H9 (cell line): ENCODE measurements around the gene RBM34. TPM values are rescaled to one million over a fixed set of nuclear protein-coding genes. Genes with fewer than 3 reads are reported as not detected.

Experiments
- DNase-seq: peaks from one replicate; pipeline ENCODE4 v3.0.0-alpha.2; 2017
- H2AFZ ChIP-seq: one replicate; pipeline ENCODE4 v1.6.1; 2013; ENCODE audit warnings: mild to moderate bottlenecking, low read length, control low read depth, moderate library complexity
- H2AK5ac ChIP-seq: 2 replicates; pipeline ENCODE4 v1.6.1; 2013; ENCODE audit warnings: low read length, control low read depth, mixed read lengths; ENCODE audit not compliant: insufficient read length
- H2BK120ac ChIP-seq: one replicate; pipeline ENCODE4 v1.6.1; 2013; ENCODE audit warnings: low read depth, mild to moderate bottlenecking, low read length, control low read depth, inconsistent platforms; ENCODE audit not compliant: poor library complexity, severe bottlenecking
- H2BK12ac ChIP-seq: 2 replicates; pipeline ENCODE4 v1.6.1; 2013; ENCODE audit warnings: low read length, control low read depth, mixed read lengths, low read depth; ENCODE audit not compliant: insufficient read length
- H2BK15ac ChIP-seq: 2 replicates; pipeline ENCODE4 v1.6.1; 2013; ENCODE audit warnings: low read depth, low read length, control low read depth
- H2BK20ac ChIP-seq: one replicate; pipeline ENCODE4 v1.6.1; 2013; ENCODE audit warnings: low read depth, mild to moderate bottlenecking, low read length, control low read depth, inconsistent platforms; ENCODE audit not compliant: poor library complexity, severe bottlenecking
- H2BK5ac ChIP-seq: 2 replicates; pipeline ENCODE4 v1.6.1; 2013; ENCODE audit warnings: low read length, control low read depth, mixed read lengths; ENCODE audit not compliant: insufficient read length
- H3K14ac ChIP-seq: 2 replicates; pipeline ENCODE4 v1.6.1; 2013; ENCODE audit warnings: low read length, control low read depth; ENCODE audit not compliant: insufficient read depth
- H3K18ac ChIP-seq: 2 replicates; pipeline ENCODE4 v1.6.1; 2013; ENCODE audit warnings: low read depth, mild to moderate bottlenecking, mixed read lengths, low read length, control low read depth; ENCODE audit not compliant: insufficient read length
- H3K23ac ChIP-seq: 2 replicates; pipeline ENCODE4 v1.6.1; 2013; ENCODE audit warnings: low read length, control low read depth, mixed read lengths, low read depth; ENCODE audit not compliant: insufficient read length
- H3K23me2 ChIP-seq: 2 replicates; pipeline ENCODE4 v1.6.1; 2013; ENCODE audit warnings: low read depth, mild to moderate bottlenecking, mixed read lengths, low read length, control low read depth; ENCODE audit not compliant: insufficient read length, poor library complexity, severe bottlenecking
- H3K27ac ChIP-seq: 2 replicates; pipeline ENCODE4 v1.5.1; 2013; ENCODE audit warnings: low read length, control low read depth, mixed read lengths, low read depth; ENCODE audit not compliant: insufficient read length
- H3K27me3 ChIP-seq: 2 replicates; pipeline ENCODE4 v1.6.1; 2013; ENCODE audit warnings: low read length, control low read depth, inconsistent platforms; ENCODE audit not compliant: insufficient read depth
- H3K4ac ChIP-seq: 2 replicates; pipeline ENCODE4 v1.6.1; 2013; ENCODE audit warnings: low read depth, mild to moderate bottlenecking, control low read depth, inconsistent platforms, low read length, moderate library complexity
- H3K4me1 ChIP-seq: 2 replicates; pipeline ENCODE4 v1.6.1; 2013; ENCODE audit warnings: low read length, control low read depth, inconsistent platforms; ENCODE audit not compliant: insufficient read depth
- H3K4me2 ChIP-seq: 2 replicates; pipeline ENCODE4 v1.6.1; 2013; ENCODE audit warnings: low read length, control low read depth, mixed read lengths; ENCODE audit not compliant: insufficient read length, insufficient read depth
- H3K56ac ChIP-seq: 2 replicates; pipeline ENCODE4 v1.6.1; 2013; ENCODE audit warnings: low read depth, mild to moderate bottlenecking, mixed read lengths, low read length, control low read depth; ENCODE audit not compliant: insufficient read length
- H3K79me1 ChIP-seq: 2 replicates; pipeline ENCODE4 v1.6.1; 2013; ENCODE audit warnings: low read depth, mild to moderate bottlenecking, moderate library complexity, low read length, control low read depth, inconsistent platforms; ENCODE audit not compliant: insufficient read depth, poor library complexity, severe bottlenecking
- H3K79me2 ChIP-seq: 2 replicates; pipeline ENCODE4 v1.6.1; 2013; ENCODE audit warnings: low read length, control low read depth, inconsistent platforms; ENCODE audit not compliant: insufficient read depth
- H3K9ac ChIP-seq: 2 replicates; pipeline ENCODE4 v1.6.1; 2013; ENCODE audit warnings: low read length, control low read depth, mixed read lengths; ENCODE audit not compliant: insufficient read length; ENCODE audit errors: extremely low read depth
- H3K9me3 ChIP-seq: one replicate; pipeline ENCODE4 v1.6.1; 2013; ENCODE audit warnings: low read depth, low read length, inconsistent platforms; ENCODE audit not compliant: control insufficient read depth
- H3T11ph ChIP-seq: one replicate; pipeline ENCODE4 v1.6.1; 2013; ENCODE audit warnings: mild to moderate bottlenecking, low read length, control low read depth, inconsistent platforms
- H4K20me1 ChIP-seq: one replicate; pipeline ENCODE4 v1.6.1; 2013; ENCODE audit not compliant: control insufficient read depth, insufficient read length, insufficient read depth
- H4K5ac ChIP-seq: 2 replicates; pipeline ENCODE4 v1.6.1; 2013; ENCODE audit warnings: low read depth, mild to moderate bottlenecking, mixed read lengths, low read length, control low read depth; ENCODE audit not compliant: insufficient read length
- H4K8ac ChIP-seq: replicated peaks from 2 replicates; pipeline ENCODE4 v1.6.1; 2013; ENCODE audit warnings: low read length, control low read depth, mixed read lengths, low read depth; ENCODE audit not compliant: insufficient read length
- H4K91ac ChIP-seq: 2 replicates; pipeline ENCODE4 v1.6.1; 2013; ENCODE audit warnings: low read depth, mild to moderate bottlenecking, moderate library complexity, mixed read lengths, low read length, control low read depth; ENCODE audit not compliant: insufficient read length
- H3K27ac Mint-ChIP-seq, 3 experiments: 2 replicates in 2 of 3; 3 replicates in 1 of 3; pipeline ENCODE4 v1.8.0; 2020 to 2021; ENCODE audit warnings: mixed read lengths in 3 of 3, mild to moderate bottlenecking in 1 of 3, moderate library complexity in 1 of 3
- H3K27me3 Mint-ChIP-seq: 2 replicates; pipeline ENCODE4 v1.8.0; 2021; ENCODE audit warnings: low read depth, mild to moderate bottlenecking, moderate library complexity, mixed read lengths
- H3K36me3 Mint-ChIP-seq, 3 experiments: 2 replicates in 2 of 3; 3 replicates in 1 of 3; pipeline ENCODE4 v1.8.0; 2020 to 2021; ENCODE audit warnings: low read depth in 3 of 3, mixed read lengths in 3 of 3; ENCODE audit not compliant: insufficient read depth in 1 of 3
- H3K4me1 Mint-ChIP-seq, 2 experiments: 2 replicates each; pipeline ENCODE4 v1.8.0; 2020; ENCODE audit warnings: mixed read lengths in 2 of 2
- H3K4me3 Mint-ChIP-seq, 2 experiments: 2 replicates in 1 of 2; 3 replicates in 1 of 2; pipeline ENCODE4 v1.8.0; 2020 to 2021; ENCODE audit warnings: mild to moderate bottlenecking in 2 of 2, mixed read lengths in 2 of 2, moderate library complexity in 1 of 2
- H3K9me3 Mint-ChIP-seq, 2 experiments: 2 replicates in 1 of 2; 3 replicates in 1 of 2; pipeline ENCODE4 v1.8.0; 2020; ENCODE audit warnings: mild to moderate bottlenecking in 2 of 2, mixed read lengths in 2 of 2, moderate library complexity in 1 of 2
- whole genome bisulfite sequencing: extraction: QIAGEN DNeasy Blood & Tissue Kit; methylation state at CpG from one replicate; pipeline ENCODE4 v1.1.7; 2013; ENCODE audit warnings: missing lambda C conversion rate, low lambda C conversion rate, mixed read lengths; ENCODE audit not compliant: insufficient read length; ENCODE audit errors: extremely low coverage; 5-methylcytosine and 5-hydroxymethylcytosine counted together
- total RNA-seq: library from RNA; stranded (reverse); gene quantifications from 2 replicates; pipeline ENCODE4 v1.2.1, GENCODE V29; 2021
- TF ChIP-seq, protein P1 (sequence below): fragments of 200-600 bp; sonication (generic); conservative IDR thresholded peaks from 3 replicates; pipeline ENCODE4 v1.8.0; 2021; ENCODE audit warnings: antibody characterized with exemption, mild to moderate bottlenecking

RBM34 gene
- total RNA-seq, 1 experiment from 2014 or later: 121 TPM

DNA sequence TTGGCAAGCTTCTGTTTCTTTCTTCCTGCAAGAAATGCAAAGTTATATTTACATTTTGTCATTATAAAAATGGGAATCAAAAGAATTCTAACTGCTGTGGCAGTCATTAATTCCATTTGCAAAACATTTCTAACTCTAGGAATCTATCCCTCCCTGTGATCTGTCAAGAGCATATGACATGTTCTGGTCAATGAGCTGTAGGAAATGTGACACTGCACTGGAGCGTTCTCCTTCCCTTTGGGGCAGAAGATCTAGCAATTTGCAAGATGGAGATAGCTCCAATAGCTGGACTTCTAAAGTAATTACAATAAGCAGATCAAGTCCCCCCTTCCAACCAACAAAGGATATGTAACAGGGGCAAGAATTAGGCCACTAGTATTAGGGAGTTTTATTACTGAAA, 38.7 kb downstream of the RBM34 start:
- Histone ChIP-seq H3K79me2 (peaks cover 42% of the 10 kb centered on the region; the same call in 1 of the 2 replicates), H4K20me1 (no peaks in the 10 kb centered on the region), H4K5ac (no peak overlapping the region), H3K27me3 (no peaks in the 10 kb centered on the region), H2BK12ac (no peak overlapping the region), H2BK120ac (no peak overlapping the region), H3K23ac (no peak overlapping the region), H2BK15ac (no peak overlapping the region), H3K4me2 (no peak overlapping the region), H3K23me2 (peaks cover 4% of the 10 kb centered on the region), H2BK20ac (no peak overlapping the region), H3K4ac (no peak overlapping the region), H3K4me1 (no peaks in the 10 kb centered on the region), H3T11ph (no peak overlapping the region), H2AK5ac (no peak overlapping the region), H3K56ac (no peak overlapping the region), H3K18ac (no peak overlapping the region), H3K9me3 (no peaks in the 10 kb centered on the region), H4K91ac (no peak overlapping the region), H3K27ac (no peak overlapping the region), H3K79me1 (no peaks in the 10 kb centered on the region), H2BK5ac (no peak overlapping the region), H3K14ac (no peak overlapping the region), H2AFZ (no peak overlapping the region), H3K9ac (no peak overlapping the region), H4K8ac (no peak overlapping the region)
- Mint-ChIP-seq H3K4me3 (no peak overlapping the region), H3K27ac (peak overlapping the region in 1 of 3 experiments; percentile 64; a peak in 2 of 7 replicates), H3K27me3 (no peaks in the 10 kb centered on the region; the same call in 1 of the 2 replicates), H3K9me3 (0 out of 5 replicates have a peak, but pooled peaks cover 0 to 3% of the 10 kb centered on the region in 2 experiments), H3K4me1 (peaks cover 19 to 20% of the 10 kb centered on the region in 2 experiments), H3K36me3 (peaks cover 56 to 84% (median 79%) of the 10 kb centered on the region in 3 experiments)
- no peak for DNase-seq
- TF ChIP-seq, protein P1, sequence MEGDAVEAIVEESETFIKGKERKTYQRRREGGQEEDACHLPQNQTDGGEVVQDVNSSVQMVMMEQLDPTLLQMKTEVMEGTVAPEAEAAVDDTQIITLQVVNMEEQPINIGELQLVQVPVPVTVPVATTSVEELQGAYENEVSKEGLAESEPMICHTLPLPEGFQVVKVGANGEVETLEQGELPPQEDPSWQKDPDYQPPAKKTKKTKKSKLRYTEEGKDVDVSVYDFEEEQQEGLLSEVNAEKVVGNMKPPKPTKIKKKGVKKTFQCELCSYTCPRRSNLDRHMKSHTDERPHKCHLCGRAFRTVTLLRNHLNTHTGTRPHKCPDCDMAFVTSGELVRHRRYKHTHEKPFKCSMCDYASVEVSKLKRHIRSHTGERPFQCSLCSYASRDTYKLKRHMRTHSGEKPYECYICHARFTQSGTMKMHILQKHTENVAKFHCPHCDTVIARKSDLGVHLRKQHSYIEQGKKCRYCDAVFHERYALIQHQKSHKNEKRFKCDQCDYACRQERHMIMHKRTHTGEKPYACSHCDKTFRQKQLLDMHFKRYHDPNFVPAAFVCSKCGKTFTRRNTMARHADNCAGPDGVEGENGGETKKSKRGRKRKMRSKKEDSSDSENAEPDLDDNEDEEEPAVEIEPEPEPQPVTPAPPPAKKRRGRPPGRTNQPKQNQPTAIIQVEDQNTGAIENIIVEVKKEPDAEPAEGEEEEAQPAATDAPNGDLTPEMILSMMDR: no peak
- WGBS: no CpG with 5 or more reads among the region's 1 CpG
